GM06990 (cell line): Measurements from ENCODE around the gene SMCHD1.
"Not testable (repeated sequence)": the region's sequence is repeated elsewhere in the genome, so short reads cannot be mapped to it uniquely, and the experiment has no call there.

ENCODE experiments used
- DNase-seq: peaks from one replicate; pipeline ENCODE4 v3.0.0-alpha.2; 2011; ENCODE audit not compliant: insufficient read length; ENCODE audit errors: extremely low read depth
- H3K27me3 ChIP-seq: replicated peaks from 2 replicates; pipeline ENCODE4 v1.6.0; 2011; ENCODE audit warnings: low read length; ENCODE audit not compliant: control insufficient read depth, insufficient read depth
- H3K36me3 ChIP-seq: 2 replicates; pipeline ENCODE4 v1.5.1; 2011; ENCODE audit warnings: low read length; ENCODE audit not compliant: control insufficient read depth, insufficient read depth
- H3K4me3 ChIP-seq: replicated peaks from 2 replicates; pipeline ENCODE4 v1.5.1; 2011; ENCODE audit warnings: low read depth, mild to moderate bottlenecking, control low read depth, low read length
- CTCF ChIP-seq: IDR thresholded peaks from 2 replicates; pipeline ENCODE4 v1.5.1; 2011; ENCODE audit warnings: low read length, control low read depth, mild to moderate bottlenecking, inconsistent platforms; ENCODE audit not compliant: insufficient read depth, poor library complexity, severe bottlenecking

Gene SMCHD1

GRCh38 chr18:2657788-2658458, 2.4 kb downstream of the SMCHD1 start:
- Histone ChIP-seq H3K4me3 (peak overlapping the region; percentile 98), H3K36me3 (no peaks in the 10 kb centered on the region; the same call in 1 of the 2 replicates), H3K27me3 (no peaks in the 10 kb centered on the region)
- no peak for TF ChIP-seq CTCF
- DNase-seq = no peak

GRCh38 chr18:2660849-2661248, 5.3 kb downstream of the SMCHD1 start:
- not testable (repeated sequence) for H3K4me3 ChIP-seq, DNase-seq, H3K36me3 ChIP-seq, H3K27me3 ChIP-seq

DNA sequence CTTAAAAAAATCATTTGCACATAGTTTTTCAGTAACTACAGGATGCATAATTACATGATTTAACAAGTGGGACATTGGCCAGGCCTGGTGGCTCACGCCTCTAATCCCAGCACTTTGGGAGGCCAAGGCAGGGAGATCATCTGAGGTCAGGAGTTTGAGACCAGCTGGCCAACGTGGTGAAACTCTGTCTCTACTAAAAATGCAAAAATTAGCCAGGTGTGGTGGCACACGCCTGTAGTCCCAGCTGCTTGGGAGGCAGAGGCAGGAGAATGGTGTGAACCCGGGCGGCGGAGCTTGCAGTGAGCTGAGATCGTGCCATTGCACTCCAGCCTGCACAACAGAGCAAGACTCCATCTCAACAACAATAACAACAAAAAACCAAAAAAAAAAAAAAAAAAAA, 6.8 kb downstream of the SMCHD1 start:
- not testable (repeated sequence) for H3K4me3 ChIP-seq, DNase-seq, H3K27me3 ChIP-seq, H3K36me3 ChIP-seq

GRCh38 chr18:2662990-2663389, 7.5 kb downstream of the SMCHD1 start:
- H3K27me3 ChIP-seq = no peaks in the 10 kb centered on the region
- no peak for DNase-seq
- no peak for TF ChIP-seq CTCF
- no peaks in the 10 kb centered on the region; the same call in none of the 2 replicates for H3K36me3 ChIP-seq
- H3K4me3 ChIP-seq = no peak overlapping the region

DNA sequence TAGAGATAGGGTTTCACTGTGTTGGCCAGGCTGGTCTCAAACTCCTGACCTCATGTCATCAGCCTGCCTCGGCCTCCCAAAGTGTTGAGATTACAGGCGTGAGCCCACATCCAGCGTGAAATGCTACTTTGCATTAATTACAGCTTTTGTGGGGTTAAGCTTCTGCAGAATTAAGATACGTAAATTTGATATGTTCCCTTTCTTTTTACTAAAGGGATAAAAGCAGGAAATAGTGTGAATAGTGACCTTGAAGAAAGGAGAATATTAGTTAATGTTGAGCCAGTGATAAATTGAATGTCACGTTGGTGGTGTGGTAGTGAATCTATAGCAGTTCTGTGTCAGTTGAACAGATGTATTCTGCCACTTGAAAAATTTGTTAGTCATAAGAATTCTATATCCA, 16.9 kb downstream of the SMCHD1 start:
- Histone ChIP-seq H3K27me3 (no peaks in the 10 kb centered on the region), H3K36me3 (peaks cover 13% of the 10 kb centered on the region), H3K4me3 (no peak overlapping the region)
- TF ChIP-seq CTCF = no peak
- DNase-seq = no peak

DNA sequence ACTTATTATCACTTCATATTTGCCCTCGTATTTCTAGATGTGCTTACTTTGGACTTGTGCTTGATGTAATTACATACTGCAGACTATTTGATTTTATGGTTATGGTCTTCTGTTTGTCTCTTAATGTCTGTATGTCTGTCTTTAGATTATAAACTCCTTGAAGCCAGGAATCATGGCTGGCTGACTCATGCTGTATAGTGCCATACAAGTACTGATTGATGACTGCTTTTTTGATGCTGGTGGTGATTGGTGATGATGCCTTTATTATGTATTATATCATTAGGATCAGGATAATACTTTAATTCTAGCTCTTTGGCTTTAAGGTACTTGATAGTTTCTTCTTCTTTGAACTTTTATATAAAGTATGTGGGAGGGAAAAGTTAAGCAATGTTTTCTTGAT, 17.3 kb downstream of the SMCHD1 start:
- no peak for DNase-seq
- Histone ChIP-seq H3K4me3 (no peak overlapping the region), H3K27me3 (no peaks in the 10 kb centered on the region), H3K36me3 (peaks cover 13% of the 10 kb centered on the region)
- no peak for TF ChIP-seq CTCF

DNA sequence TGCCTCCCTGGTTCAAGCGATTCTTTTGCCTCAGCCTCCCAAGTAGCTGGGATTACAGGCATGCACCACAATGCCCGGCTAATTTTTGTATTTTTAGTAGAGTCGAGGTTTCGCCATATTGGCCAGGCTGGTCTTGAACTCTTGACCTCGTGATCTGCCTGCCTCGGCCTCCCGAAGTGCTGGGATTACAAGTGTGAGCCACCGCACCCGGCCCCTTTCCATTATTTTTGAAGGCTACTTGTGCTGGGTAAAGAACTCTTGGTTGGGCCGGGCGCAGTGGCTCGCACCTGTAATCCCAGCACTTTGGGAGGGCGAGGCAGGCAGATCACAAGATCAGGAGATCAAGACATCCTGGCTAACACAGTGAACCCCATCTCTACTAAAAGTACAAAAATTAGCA, 23.4 kb downstream of the SMCHD1 start:
- not testable (repeated sequence) for H3K36me3 ChIP-seq, H3K27me3 ChIP-seq, H3K4me3 ChIP-seq, DNase-seq
